A172 (cell line): Measurements from ENCODE around the gene KRTAP6-3. TPM values are rescaled to one million over a fixed set of nuclear protein-coding genes. Genes with fewer than 3 reads are reported as not detected.

ENCODE experiments used
- DNase-seq: peaks from one replicate; pipeline ENCODE4 v3.0.0-alpha.2; 2015; ENCODE audit warnings: low spot score
- total RNA-seq: library from RNA; depleted of rRNA; stranded (reverse); fragments of >200 nt; shearing (Covaris generic); gene quantifications from 2 replicates; pipeline ENCODE4 v1.2.3, GENCODE V29; 2014; rRNA removed

Gene KRTAP6-3
- total RNA-seq, 1 experiment from 2014 or later = not detected

DNA sequence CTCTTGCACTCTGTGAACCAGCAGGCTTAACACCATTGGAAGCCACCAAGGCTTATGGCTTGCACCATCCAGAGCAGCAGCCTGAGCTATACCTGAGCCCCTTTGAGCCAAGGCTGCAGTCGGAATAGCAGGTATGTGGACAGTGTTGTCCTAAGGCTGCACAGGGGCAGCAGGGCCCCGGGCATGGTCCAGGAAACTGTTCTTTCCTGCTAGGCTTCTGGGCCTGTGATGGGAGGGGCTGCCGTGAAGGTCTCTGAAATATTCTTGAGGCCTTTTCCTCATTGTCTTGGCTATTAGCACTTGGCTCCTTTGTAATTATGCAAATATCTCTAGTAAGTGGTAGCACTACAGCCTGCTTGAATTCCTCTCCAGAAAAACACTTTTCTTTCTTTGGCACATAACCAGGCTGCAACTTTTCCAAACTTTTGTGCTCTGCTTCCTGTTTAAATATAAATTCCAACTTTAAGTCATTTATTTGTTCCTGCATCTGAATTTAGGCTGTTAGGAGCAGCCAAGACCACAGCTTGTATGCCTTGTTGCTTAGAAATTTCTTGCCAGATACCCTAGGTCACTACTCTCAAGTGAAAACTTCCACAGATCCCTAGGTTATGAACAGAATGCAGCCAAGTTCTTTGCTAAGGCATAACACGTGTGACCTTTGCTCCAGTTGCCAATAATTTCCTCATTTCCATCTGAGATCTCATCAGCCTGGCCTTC, 33.4 kb downstream of the KRTAP6-3 start:
- DNase-seq = no peak

- DNase-seq = no peak
Observed at GRCh38 chr21:30628109-30628508, 35.9 kb downstream of the KRTAP6-3 start.

DNA sequence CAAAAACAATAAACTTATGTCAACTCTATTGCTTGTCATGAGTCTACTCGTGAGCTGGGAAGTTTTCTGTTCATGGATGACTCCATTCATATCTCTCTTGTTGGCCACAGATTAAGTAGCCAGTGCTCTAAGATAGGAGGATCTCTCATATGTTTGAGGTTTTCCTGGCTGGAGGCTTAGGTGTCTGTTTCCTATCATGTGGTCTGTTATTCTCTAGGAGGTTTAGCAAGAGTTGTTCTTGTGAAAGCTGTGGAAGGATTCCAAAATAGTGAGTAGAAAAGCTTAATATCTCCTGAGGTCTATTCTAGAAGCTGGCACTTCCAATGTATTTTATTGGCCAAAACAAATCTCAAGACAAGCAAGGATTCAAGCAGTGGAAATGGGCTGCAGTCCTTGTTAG, 37.0 kb downstream of the KRTAP6-3 start:
- no peak for DNase-seq

- DNase-seq = no peak
Observed at GRCh38 chr21:30634906-30635305, 42.7 kb downstream of the KRTAP6-3 start, which contains the start of gene KRTAP20-2. Gene KRTAP20-2, plus strand, starts transcription at chr21:30635206. Its CDS starts 58 bp downstream, at chr21:30635264.

- DNase-seq = no peak
Observed at GRCh38 chr21:30638686-30639085, 46.4 kb downstream of the KRTAP6-3 start.

- DNase-seq = no peak
Observed at GRCh38 chr21:30642564-30642963, 50.3 kb downstream of the KRTAP6-3 start, which contains the start of gene KRTAP20-3. Gene KRTAP20-3, plus strand, starts transcription at chr21:30642864.

Other genes with a start within 250 kb of the KRTAP6-3 start
- not detected in 2 replicates for gene KRTAP23-1, start 243.8 kb upstream of the KRTAP6-3 start, total RNA-seq
- gene KRTAP13-2, start 220.2 kb upstream of the KRTAP6-3 start, total RNA-seq = not detected in 2 replicates
- gene KRTAP13-1, start 196.4 kb upstream of the KRTAP6-3 start, total RNA-seq = not detected in 2 replicates
- not detected in 2 replicates for gene KRTAP13-3, start 166.5 kb upstream of the KRTAP6-3 start, total RNA-seq
- not detected in 2 replicates for gene KRTAP13-4, start 162.2 kb upstream of the KRTAP6-3 start, total RNA-seq
- gene KRTAP15-1, start 152.2 kb upstream of the KRTAP6-3 start, total RNA-seq = not detected in 2 replicates
- not detected in 2 replicates for gene KRTAP19-1, start 112.1 kb upstream of the KRTAP6-3 start, total RNA-seq
- not detected in 2 replicates for gene KRTAP19-2, start 105.0 kb upstream of the KRTAP6-3 start, total RNA-seq
- not detected in 2 replicates for gene KRTAP19-3, start 100.4 kb upstream of the KRTAP6-3 start, total RNA-seq
- not detected in 2 replicates for gene KRTAP19-4, start 95.3 kb upstream of the KRTAP6-3 start, total RNA-seq
- not detected in 2 replicates for gene KRTAP19-5, start 90.3 kb upstream of the KRTAP6-3 start, total RNA-seq
- not detected in 2 replicates for gene KRTAP19-6, start 50.6 kb upstream of the KRTAP6-3 start, total RNA-seq
- gene KRTAP19-7, start 31.1 kb upstream of the KRTAP6-3 start, total RNA-seq = not detected in 2 replicates
- gene KRTAP22-2, start 2.0 kb upstream of the KRTAP6-3 start, total RNA-seq = not detected in 2 replicates
- not detected in 2 replicates for gene KRTAP6-2, start 6.5 kb downstream of the KRTAP6-3 start, total RNA-seq
- gene KRTAP22-1, start 8.6 kb downstream of the KRTAP6-3 start, total RNA-seq = not detected in 2 replicates
- not detected in 2 replicates for gene KRTAP6-1, start 21.5 kb downstream of the KRTAP6-3 start, total RNA-seq
- not detected in 2 replicates for gene KRTAP20-1, start 24.0 kb downstream of the KRTAP6-3 start, total RNA-seq
- gene KRTAP20-4, start 28.2 kb downstream of the KRTAP6-3 start, total RNA-seq = not detected in 2 replicates
- gene KRTAP20-2, start 42.8 kb downstream of the KRTAP6-3 start, total RNA-seq = not detected in 2 replicates
- gene KRTAP20-3, start 50.4 kb downstream of the KRTAP6-3 start, total RNA-seq = not detected in 2 replicates
- not detected in 2 replicates for gene KRTAP21-3, start 126.3 kb downstream of the KRTAP6-3 start, total RNA-seq
- gene KRTAP21-2, start 154.8 kb downstream of the KRTAP6-3 start, total RNA-seq = not detected in 2 replicates
- not detected in 2 replicates for gene KRTAP21-1, start 163.0 kb downstream of the KRTAP6-3 start, total RNA-seq
- not detected in 2 replicates for gene KRTAP8-1, start 220.8 kb downstream of the KRTAP6-3 start, total RNA-seq
- not detected in 2 replicates for gene KRTAP7-1, start 237.3 kb downstream of the KRTAP6-3 start, total RNA-seq